Stimulated activated naive CD8-positive, alpha-beta T cell treated with anti-CD3 and anti-CD28 coated beads, Interleukin-15, Interleukin-2, amounts not matched to agents 100 ng/mL and 50 ng/mL, for 24 hours (primary cell): Measurements from ENCODE around the gene ELK4.

ENCODE experiments used
- H3K27ac Mint-ChIP-seq: one replicate; pipeline ENCODE4 v1.8.0; 2021; ENCODE audit warnings: mild to moderate bottlenecking, mixed read lengths
- H3K27me3 Mint-ChIP-seq: one replicate; pipeline ENCODE4 v1.8.0; 2021; ENCODE audit warnings: mixed read lengths
- H3K36me3 Mint-ChIP-seq: one replicate; pipeline ENCODE4 v1.8.0; 2021; ENCODE audit warnings: low read depth, mixed read lengths
- H3K4me1 Mint-ChIP-seq: one replicate; pipeline ENCODE4 v1.8.0; 2021; ENCODE audit warnings: low read depth, mixed read lengths
- H3K4me3 Mint-ChIP-seq: one replicate; pipeline ENCODE4 v1.8.0; 2021; ENCODE audit warnings: mild to moderate bottlenecking, mixed read lengths
- H3K9me3 Mint-ChIP-seq: one replicate; pipeline ENCODE4 v1.8.0; 2021; ENCODE audit warnings: mixed read lengths

The ELK4 gene

DNA sequence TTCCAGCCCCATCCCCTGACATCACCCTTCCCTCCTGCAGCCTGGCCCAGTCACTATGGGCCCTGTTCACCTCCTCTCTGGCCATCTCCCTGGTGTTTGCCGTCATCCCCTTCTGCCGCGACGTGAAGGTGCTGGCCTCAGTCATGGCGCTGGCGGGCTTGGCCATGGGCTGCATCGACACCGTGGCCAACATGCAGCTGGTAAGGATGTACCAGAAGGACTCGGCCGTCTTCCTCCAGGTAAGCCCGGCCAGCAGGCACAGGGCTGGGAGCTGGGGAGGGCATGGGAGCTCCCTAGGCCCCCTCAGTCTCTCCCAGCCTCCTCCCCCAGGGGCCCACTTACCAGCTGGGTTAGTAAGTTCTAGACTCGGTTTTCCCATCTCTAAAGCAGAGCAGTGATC is 52.1 kb downstream of the ELK4 start:
- peaks cover 16% of the 10 kb centered on the region for H3K4me1 Mint-ChIP-seq
- H3K9me3 Mint-ChIP-seq: no peaks in the 10 kb centered on the region
- H3K27ac Mint-ChIP-seq: no peak overlapping the region
- no peaks in the 10 kb centered on the region for H3K27me3 Mint-ChIP-seq
- no peaks in the 10 kb centered on the region for H3K36me3 Mint-ChIP-seq
- no peak overlapping the region for H3K4me3 Mint-ChIP-seq

DNA sequence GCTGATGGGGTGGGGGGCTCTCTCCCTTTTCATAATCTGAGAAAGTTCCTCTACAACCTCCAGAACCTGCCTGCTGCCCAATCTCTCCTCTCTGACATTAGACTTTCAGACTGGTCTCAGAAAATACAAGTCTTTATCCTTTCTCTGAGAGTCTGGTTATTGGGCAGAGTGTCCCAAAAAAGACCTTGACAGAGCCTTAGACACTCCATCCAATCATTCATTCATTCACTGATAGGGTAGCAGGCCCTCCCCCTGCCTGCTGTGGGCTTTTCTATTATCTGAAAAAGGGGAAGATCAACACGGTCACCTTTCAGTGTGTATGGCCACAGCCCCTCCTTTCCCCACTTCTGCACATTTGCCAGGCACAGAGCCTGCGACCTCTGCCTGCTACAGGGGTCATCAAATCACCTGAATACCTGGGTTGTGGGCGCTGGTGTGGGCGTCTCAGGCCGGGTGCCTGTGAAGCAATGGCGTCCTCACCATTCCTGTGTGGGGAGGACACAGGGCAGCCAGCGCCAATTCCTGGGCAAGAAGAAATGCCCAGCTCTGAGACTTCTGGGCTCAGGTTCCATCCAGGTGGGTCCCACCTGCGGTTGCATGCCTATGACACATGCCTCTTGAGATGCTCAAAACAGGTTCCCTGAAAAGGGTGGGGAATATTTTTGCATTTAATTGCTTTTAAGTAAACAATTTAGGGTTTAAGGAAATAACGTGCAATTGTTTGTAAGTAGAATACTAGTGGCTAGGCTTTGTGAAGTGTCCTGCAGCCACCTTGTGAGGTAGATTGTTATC is 52.8 kb downstream of the ELK4 start:
- Mint-ChIP-seq H3K9me3 (no peaks in the 10 kb centered on the region), H3K27me3 (no peaks in the 10 kb centered on the region), H3K27ac (no peak overlapping the region), H3K36me3 (no peaks in the 10 kb centered on the region), H3K4me1 (peaks cover 16% of the 10 kb centered on the region), H3K4me3 (no peak overlapping the region)

DNA sequence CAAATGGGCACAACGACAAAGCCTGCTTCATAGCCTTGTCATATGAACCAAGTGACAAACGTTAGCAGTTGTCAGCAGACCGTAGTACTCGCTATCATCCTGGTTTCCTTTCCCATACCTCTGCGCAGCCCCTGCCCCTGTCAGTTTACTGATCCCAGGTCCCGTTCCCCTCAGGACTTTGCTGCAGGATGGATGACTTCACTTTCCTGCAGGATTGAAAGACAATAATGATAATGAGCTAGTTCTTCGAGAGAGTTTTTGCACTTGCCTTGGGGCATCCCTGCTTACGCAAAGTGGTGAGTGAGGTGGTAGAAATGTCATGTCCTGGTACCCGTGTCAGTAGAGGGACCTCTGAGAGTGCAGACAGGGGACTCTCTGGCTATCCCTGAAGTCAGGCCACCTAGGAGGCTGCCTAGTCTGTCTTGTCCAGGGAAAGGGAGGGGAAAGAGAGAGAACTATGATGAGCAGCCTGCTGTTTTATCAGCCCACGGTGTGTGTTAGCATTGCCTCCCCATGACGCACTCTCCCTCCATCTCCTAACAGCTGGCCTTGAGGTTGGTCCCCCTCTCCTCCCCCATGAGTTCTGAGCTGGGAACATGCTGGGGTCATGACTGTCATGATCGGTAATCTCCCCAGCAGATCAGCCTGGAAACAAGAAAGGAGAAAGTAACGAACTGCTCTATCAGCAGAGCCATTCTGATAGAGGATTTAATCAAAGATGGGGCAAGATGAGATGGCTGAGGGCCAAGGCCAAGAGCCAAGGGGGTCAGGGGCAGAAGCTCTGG is 53.7 kb downstream of the ELK4 start:
- H3K9me3 Mint-ChIP-seq: no peaks in the 10 kb centered on the region
- H3K36me3 Mint-ChIP-seq: no peaks in the 10 kb centered on the region
- H3K27ac Mint-ChIP-seq: no peak overlapping the region
- H3K4me1 Mint-ChIP-seq: peaks cover 15% of the 10 kb centered on the region
- no peaks in the 10 kb centered on the region for H3K27me3 Mint-ChIP-seq
- H3K4me3 Mint-ChIP-seq: no peak overlapping the region

DNA sequence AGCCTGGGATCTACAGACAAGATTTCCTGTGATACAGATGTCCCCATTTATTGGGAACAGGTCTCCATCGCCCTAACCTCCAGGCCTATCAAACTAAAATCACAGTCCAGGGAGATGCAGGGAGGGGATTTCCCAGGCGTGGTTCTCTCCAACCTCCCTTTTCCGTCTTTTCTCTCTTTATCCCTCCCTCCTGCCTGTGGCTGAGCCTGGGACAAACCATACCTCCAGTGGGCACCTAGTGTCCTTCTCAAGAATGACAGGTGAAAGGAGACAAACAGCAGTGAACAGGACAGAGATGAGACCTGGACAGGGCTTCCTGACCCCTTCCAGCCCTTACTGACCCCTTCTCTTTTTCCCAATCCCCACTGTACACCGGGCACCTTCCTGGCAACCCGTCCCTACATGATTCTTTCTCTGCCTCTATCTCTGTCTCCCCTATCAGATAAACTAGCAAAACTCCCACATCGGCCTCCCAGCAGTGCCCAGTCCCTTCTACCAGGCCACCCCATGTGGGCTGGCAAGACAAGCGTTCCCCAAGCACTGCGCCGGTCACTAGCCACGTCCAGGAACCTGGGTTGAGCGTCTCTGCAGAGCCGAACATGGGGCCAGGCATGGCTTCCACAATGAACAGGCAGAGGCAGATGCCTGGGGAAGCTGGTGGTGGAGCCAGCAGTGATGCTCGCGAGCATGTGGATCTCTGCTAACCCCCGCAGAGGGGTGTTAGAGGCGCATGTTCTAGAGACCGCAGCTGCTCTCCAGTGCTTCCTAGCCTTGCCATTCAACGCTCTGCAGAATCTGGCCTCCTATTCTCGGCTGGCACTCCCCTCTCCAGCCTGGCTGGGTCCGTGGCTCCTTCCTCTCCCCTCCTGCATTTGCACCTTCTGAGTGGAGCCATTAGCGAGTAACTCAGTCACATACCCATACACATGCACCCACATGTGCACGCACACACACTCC is 54.7 kb downstream of the ELK4 start:
- peaks cover 5% of the 10 kb centered on the region for H3K27me3 Mint-ChIP-seq
- no peak overlapping the region for H3K4me3 Mint-ChIP-seq
- peaks cover 5% of the 10 kb centered on the region for H3K4me1 Mint-ChIP-seq
- H3K36me3 Mint-ChIP-seq: no peaks in the 10 kb centered on the region
- H3K27ac Mint-ChIP-seq: no peak overlapping the region
- H3K9me3 Mint-ChIP-seq: no peaks in the 10 kb centered on the region

DNA sequence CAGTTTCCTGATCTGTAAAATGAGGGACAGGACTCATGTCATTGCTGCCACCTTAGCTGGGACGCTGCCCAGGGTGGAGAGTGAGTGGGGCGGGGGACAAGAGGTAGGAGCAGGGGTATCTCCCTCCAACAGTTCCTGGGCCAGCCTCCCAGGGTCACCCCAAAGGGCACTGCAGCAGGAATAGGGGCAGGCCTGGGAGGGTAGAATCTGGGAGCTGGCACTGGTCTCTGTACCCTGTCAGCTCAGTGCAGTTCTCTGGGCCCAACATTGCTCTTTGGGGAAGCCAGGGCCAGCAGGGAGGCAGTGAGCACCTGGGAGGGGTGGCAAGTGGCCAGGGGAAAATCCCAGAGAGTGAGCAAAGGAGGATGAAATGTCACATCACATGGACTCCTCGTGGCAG is 55.8 kb downstream of the ELK4 start:
- no peak overlapping the region for H3K4me3 Mint-ChIP-seq
- H3K36me3 Mint-ChIP-seq: no peaks in the 10 kb centered on the region
- H3K9me3 Mint-ChIP-seq: no peaks in the 10 kb centered on the region
- no peak overlapping the region for H3K27ac Mint-ChIP-seq
- H3K27me3 Mint-ChIP-seq: peaks cover 8% of the 10 kb centered on the region
- no peaks in the 10 kb centered on the region for H3K4me1 Mint-ChIP-seq

DNA sequence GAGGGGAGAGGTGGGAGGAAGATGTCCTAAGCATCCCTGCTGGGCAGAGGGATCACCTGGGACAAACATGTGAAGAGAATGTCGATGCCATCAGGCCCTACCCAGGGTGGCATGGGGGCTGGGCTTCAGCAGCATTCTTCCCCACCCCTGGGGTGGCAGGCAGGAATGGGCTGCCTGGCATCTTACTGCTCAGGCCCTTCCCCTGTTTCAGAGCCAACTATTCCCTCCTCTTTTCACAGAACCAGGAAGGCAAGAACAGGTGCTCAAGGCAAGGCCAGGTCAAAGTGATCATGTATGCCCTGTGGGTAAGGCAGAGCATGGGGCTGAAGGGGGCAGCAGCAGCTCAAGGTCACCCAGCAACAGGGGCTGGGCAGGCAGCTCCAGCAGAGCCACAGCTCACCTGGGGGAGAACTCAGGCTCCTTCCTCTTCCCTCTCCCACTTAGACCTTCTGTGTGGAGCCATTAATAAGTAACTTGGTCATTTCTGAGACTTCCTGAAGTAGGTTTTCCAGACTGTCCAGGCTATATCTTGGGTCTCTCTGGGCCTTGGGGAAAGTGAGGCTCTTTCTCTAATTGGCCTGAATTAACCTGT is 56.4 kb downstream of the ELK4 start:
- no peaks in the 10 kb centered on the region for H3K4me1 Mint-ChIP-seq
- no peak overlapping the region for H3K27ac Mint-ChIP-seq
- H3K36me3 Mint-ChIP-seq: no peaks in the 10 kb centered on the region
- H3K4me3 Mint-ChIP-seq: no peak overlapping the region
- no peaks in the 10 kb centered on the region for H3K9me3 Mint-ChIP-seq
- H3K27me3 Mint-ChIP-seq: peaks cover 14% of the 10 kb centered on the region

DNA sequence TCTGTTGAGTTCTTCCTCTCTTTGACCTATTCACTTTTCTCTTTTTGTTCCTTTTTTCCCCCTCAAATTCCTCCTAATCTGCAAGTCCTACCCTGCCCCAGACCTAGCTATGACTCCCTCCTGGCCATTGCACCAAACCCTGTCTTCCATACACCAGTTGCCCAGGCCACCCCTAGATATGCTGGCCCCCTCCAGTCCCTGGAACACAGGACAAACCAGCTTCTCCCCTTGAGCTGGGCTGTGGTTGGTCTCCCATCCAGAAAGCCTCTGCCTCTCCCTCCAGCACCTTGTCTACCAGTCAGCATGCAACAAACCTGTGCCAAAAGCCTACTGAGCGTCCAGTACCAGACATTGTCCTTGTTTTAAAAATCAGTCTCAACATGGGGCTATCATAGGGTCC is 59.4 kb downstream of the ELK4 start:
- H3K36me3 Mint-ChIP-seq: no peaks in the 10 kb centered on the region
- H3K4me1 Mint-ChIP-seq: peaks cover 6% of the 10 kb centered on the region
- no peak overlapping the region for H3K27ac Mint-ChIP-seq
- H3K4me3 Mint-ChIP-seq: no peak overlapping the region
- H3K27me3 Mint-ChIP-seq: peaks cover 27% of the 10 kb centered on the region
- no peaks in the 10 kb centered on the region for H3K9me3 Mint-ChIP-seq

DNA sequence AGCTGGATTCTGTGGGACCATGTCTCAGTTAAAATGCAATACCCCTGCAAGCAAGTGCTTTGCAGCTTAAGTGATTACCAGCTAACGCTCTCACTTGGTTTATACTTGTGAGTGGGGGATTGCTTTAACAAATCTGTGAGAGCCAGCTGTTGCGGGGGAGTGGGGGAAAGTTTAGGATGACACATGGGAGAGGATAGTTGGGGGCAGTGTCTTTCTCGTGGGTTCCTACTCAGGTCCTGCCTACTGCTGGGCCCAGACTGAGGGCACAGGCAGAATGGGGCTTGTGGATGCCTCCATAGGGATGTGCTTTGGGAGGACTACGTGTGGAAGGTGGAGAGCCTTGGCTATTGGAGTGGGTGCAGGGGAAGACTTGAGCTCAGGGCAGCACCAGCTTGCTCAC is 60.1 kb downstream of the ELK4 start:
- Mint-ChIP-seq H3K36me3 (no peaks in the 10 kb centered on the region), H3K27ac (no peak overlapping the region), H3K27me3 (peaks cover 33% of the 10 kb centered on the region), H3K4me1 (peaks cover 6% of the 10 kb centered on the region), H3K4me3 (no peak overlapping the region), H3K9me3 (no peaks in the 10 kb centered on the region)

DNA sequence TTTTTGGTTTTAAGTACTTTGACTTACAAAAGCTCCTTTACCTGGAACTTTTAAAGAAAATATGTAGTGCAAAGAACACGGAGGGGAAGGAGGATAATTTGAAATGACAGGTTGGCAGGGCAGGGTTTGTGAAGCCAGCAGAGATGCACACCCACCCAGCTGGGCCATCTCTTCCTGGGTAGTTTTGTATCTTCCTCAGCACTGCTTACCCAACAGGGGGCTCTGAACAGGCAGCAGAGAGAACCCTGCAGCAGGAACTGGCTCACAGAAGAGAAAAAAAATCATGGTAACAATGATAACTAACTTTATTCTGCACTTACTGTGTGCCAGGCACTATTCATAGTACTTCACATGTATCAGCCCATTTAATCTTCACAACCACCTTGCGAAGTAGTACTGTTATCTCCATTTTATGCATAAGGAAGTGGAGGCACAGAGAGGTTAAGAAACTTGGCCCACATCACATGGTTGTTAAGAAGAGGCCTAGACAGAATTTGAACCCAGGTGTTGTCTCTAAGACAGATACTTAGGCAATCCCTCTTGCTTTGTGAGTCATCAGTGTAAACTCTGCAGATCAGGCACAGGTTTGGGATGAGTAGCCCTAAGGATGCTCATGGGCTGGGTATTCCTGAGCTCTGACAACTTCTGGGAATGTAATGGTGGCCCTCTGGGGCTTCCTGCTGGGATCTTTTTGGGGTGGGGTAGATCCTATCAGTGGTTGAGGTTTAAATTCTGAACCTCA is 60.8 kb downstream of the ELK4 start:
- Mint-ChIP-seq H3K36me3 (no peaks in the 10 kb centered on the region), H3K4me3 (no peak overlapping the region), H3K4me1 (peaks cover 6% of the 10 kb centered on the region), H3K9me3 (no peaks in the 10 kb centered on the region), H3K27me3 (peaks cover 34% of the 10 kb centered on the region), H3K27ac (no peak overlapping the region)

DNA sequence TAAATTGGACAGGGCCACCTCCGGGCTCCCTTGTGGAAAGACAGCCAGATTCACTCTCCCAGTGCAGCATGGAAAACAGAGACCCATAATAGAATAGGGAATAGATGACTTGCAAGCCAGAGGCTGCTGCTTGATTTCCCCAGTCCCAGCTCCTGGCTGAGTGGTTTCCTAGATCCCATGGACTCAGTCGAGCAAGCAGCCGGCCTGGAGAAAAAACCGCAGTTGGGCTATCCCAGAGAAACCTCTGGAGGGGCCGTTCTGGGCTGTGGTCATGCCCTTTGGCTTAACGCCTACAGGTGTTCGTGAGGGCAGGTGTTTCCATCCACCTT is 61.7 kb downstream of the ELK4 start:
- Mint-ChIP-seq H3K4me1 (peaks cover 6% of the 10 kb centered on the region), H3K27ac (no peak overlapping the region), H3K4me3 (no peak overlapping the region), H3K9me3 (no peaks in the 10 kb centered on the region), H3K36me3 (no peaks in the 10 kb centered on the region), H3K27me3 (peaks cover 37% of the 10 kb centered on the region)

DNA sequence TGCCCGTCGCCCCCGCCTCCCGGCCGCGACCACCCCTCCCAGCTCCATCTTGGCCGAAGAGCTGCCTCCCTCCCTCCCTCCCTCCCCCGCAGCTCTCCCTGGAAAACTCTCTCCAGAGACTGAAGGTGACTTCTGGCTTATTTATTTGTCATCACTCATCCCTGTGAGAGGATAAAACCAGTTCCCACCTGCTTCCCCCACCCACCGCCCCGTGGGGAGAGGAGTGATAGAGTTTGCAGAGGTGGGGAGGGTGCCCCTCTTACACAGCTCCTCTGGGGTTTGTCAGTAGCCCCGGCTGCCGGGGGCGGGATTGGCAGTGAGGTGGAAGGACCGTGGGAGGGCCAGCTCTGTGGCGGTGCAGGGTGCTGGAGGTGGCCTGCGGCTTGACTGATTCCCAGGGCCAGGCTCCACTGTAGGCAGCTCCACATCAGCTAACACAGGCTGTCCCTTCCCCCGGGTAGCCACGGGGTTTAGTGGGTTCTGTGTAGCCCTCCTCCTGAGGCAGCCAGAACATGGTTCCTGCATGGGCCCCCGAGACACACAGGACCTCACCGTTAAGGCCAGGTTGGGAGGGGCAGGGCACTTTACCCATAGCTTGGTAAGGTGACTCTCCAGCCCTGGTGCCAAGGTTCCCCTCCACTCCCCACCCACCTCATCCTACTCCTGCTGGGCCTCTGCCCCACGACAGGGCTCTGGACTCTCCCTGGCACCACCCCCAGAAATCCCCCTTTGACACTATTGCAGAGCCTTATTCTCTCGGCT is 62.2 kb downstream of the ELK4 start:
- H3K27ac Mint-ChIP-seq: no peak overlapping the region
- peaks cover 37% of the 10 kb centered on the region for H3K27me3 Mint-ChIP-seq
- H3K36me3 Mint-ChIP-seq: no peaks in the 10 kb centered on the region
- peaks cover 6% of the 10 kb centered on the region for H3K4me1 Mint-ChIP-seq
- H3K9me3 Mint-ChIP-seq: no peaks in the 10 kb centered on the region
- no peak overlapping the region for H3K4me3 Mint-ChIP-seq

DNA sequence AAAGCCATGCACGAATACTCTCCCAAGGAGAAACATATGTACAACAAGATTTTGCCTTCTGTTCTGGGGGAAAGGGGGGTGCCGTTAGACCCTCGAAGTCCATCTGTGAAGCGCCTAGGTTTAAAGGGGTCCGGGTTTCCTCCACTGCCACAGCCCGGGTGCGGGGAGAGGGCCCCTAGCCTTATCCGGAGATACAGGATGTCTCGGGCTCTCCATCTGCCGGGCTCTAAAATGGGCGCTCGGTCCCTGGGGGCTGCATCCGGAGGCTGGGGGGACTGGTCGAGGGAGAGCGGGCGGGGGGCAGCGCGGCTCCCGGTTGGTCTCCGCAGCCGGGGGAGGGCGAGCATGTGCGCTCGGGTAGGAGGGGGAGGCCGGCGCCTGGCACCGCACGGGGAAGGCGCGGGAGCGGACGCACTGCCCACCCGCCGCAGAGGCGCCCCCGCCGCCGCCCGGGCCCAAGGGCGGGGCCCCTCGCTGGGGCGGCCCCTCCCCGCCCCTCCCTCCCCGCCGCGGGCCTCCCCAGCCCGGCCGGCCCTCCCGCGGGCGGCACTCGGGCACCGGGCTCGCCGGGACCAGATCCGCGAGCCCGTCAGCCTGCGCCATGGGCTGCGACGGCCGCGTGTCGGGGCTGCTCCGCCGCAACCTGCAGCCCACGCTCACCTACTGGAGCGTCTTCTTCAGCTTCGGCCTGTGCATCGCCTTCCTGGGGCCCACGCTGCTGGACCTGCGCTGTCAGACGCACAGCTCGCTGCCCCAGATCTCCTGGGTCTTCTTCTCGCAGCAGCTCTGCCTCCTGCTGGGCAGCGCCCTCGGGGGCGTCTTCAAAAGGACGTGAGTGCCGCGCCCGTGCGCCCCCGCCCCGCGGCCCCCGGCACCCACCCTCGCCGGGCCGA is 63.1 kb downstream of the ELK4 start:
- Mint-ChIP-seq H3K27ac (peak overlapping the region; percentile 15), H3K4me1 (peaks cover 6% of the 10 kb centered on the region), H3K9me3 (no peaks in the 10 kb centered on the region), H3K36me3 (no peaks in the 10 kb centered on the region), H3K4me3 (peak overlapping the region; percentile 60), H3K27me3 (peaks cover 42% of the 10 kb centered on the region)

DNA sequence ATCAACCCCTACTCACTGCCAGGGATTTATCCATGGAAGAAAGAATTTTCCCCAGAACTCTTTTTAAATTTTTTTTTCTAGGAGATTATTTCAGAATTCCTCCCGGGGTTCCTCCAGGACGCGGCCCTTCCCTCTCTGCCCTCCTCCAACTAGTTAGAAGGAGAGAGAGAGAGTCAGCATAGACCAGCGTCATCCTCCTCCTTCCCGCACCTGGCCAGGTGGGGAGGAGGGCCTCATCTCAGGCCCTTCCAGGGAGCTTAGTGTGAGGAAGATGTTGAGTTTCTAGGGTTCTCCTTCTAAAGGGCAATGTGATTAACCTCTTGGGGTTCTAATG is 63.7 kb downstream of the ELK4 start:
- Mint-ChIP-seq H3K36me3 (no peaks in the 10 kb centered on the region), H3K9me3 (no peaks in the 10 kb centered on the region), H3K27me3 (peaks cover 43% of the 10 kb centered on the region), H3K27ac (peak overlapping the region; percentile 15), H3K4me1 (peaks cover 6% of the 10 kb centered on the region), H3K4me3 (peak overlapping the region; percentile 60)
